IPS-20b (cell line): ENCODE results near the gene TACSTD2.
"Not testable (repeated sequence)": the region's sequence is repeated elsewhere in the genome, so short reads cannot be mapped to it uniquely, and the experiment has no call there.

ENCODE experiments used
- H3K27ac ChIP-seq: one replicate; pipeline ENCODE4 v1.5.1; 2013; ENCODE audit warnings: low read length
- H3K27me3 ChIP-seq: 2 replicates; pipeline ENCODE4 v1.6.1; 2013; ENCODE audit warnings: mild to moderate bottlenecking, low read length, inconsistent platforms; ENCODE audit not compliant: insufficient read depth
- H3K36me3 ChIP-seq: 2 replicates; pipeline ENCODE4 v1.6.1; 2013; ENCODE audit warnings: low read depth, mild to moderate bottlenecking, inconsistent platforms, low read length, moderate library complexity; ENCODE audit not compliant: insufficient read depth
- H3K4me1 ChIP-seq: 2 replicates; pipeline ENCODE4 v1.6.1; 2013; ENCODE audit warnings: mild to moderate bottlenecking, control low read depth, inconsistent platforms, low read length, moderate library complexity; ENCODE audit not compliant: insufficient read depth
- H3K4me3 ChIP-seq: 2 replicates; pipeline ENCODE4 v1.5.1; 2013; ENCODE audit warnings: mild to moderate bottlenecking, low read length, inconsistent platforms
- H3K9ac ChIP-seq: 2 replicates; pipeline ENCODE4 v1.6.1; 2013; ENCODE audit warnings: low read depth, mild to moderate bottlenecking, inconsistent platforms, low read length, moderate library complexity
- H3K9me3 ChIP-seq: 2 replicates; pipeline ENCODE4 v1.6.1; 2013; ENCODE audit warnings: mild to moderate bottlenecking, low read depth, low read length, inconsistent platforms; ENCODE audit not compliant: insufficient read depth

TACSTD2 gene

GRCh38 chr1:58555393-58555792 lies 21.7 kb downstream of the TACSTD2 start:
- H3K36me3 ChIP-seq: no peaks in the 10 kb centered on the region
- H3K9me3 ChIP-seq: no peaks in the 10 kb centered on the region
- no peak overlapping the region for H3K27ac ChIP-seq
- no peaks in the 10 kb centered on the region for H3K27me3 ChIP-seq
- no peak overlapping the region for H3K9ac ChIP-seq
- H3K4me3 ChIP-seq: no peak overlapping the region
- H3K4me1 ChIP-seq: no peaks in the 10 kb centered on the region

GRCh38 chr1:58551186-58552140 lies 25.6 kb downstream of the TACSTD2 start:
- H3K27ac ChIP-seq: no peak overlapping the region

GRCh38 chr1:58549291-58549690 lies 27.8 kb downstream of the TACSTD2 start:
- not testable (repeated sequence) for H3K27ac ChIP-seq, H3K4me1 ChIP-seq, H3K27me3 ChIP-seq, H3K36me3 ChIP-seq, H3K9me3 ChIP-seq, H3K9ac ChIP-seq, H3K4me3 ChIP-seq

More at GRCh38 chr1:58551186-58552140, 25.6 kb downstream of the TACSTD2 start:
- Histone ChIP-seq H3K36me3 (no peaks in the 10 kb centered on the region), H3K9me3 (no peaks in the 10 kb centered on the region), H3K4me3 (no peak overlapping the region), H3K27me3 (no peaks in the 10 kb centered on the region), H3K4me1 (no peaks in the 10 kb centered on the region), H3K9ac (no peak overlapping the region)

- H3K9ac ChIP-seq: no peak overlapping the region
- H3K36me3 ChIP-seq: no peaks in the 10 kb centered on the region
- peaks cover 7% of the 10 kb centered on the region for H3K4me1 ChIP-seq
- H3K9me3 ChIP-seq: no peaks in the 10 kb centered on the region
- H3K27me3 ChIP-seq: no peaks in the 10 kb centered on the region
- H3K4me3 ChIP-seq: no peak overlapping the region
- no peak overlapping the region for H3K27ac ChIP-seq
Measured at GRCh38 chr1:58548371-58548770, 28.7 kb downstream of the TACSTD2 start.

- Histone ChIP-seq H3K4me1 (peaks cover 7% of the 10 kb centered on the region), H3K36me3 (no peaks in the 10 kb centered on the region), H3K27ac (peak within 1 kb of the TSS; percentile 76), H3K4me3 (peak within 1 kb of the TSS; percentile 98), H3K9ac (peak within 1 kb of the TSS; percentile 96), H3K27me3 (no peaks in the 10 kb centered on the region), H3K9me3 (no peaks in the 10 kb centered on the region)
Measured at GRCh38 chr1:58546520-58547308, 30.3 kb downstream of the TACSTD2 start, which contains the start of gene OMA1. Gene OMA1, minus strand, starts transcription at chr1:58546726. Its CDS starts 7,432 bp downstream, at chr1:58539294.

GRCh38 chr1:58545591-58546519 lies 31.2 kb downstream of the TACSTD2 start:
- Histone ChIP-seq H3K27ac (peak overlapping the region; percentile 76), H3K9me3 (no peaks in the 10 kb centered on the region), H3K27me3 (no peaks in the 10 kb centered on the region)

GRCh38 chr1:58543260-58543659 lies 33.8 kb downstream of the TACSTD2 start:
- Histone ChIP-seq H3K27ac (no peak overlapping the region), H3K9ac (no peak overlapping the region), H3K4me3 (no peak overlapping the region), H3K9me3 (no peaks in the 10 kb centered on the region), H3K27me3 (no peaks in the 10 kb centered on the region), H3K4me1 (peaks cover 7% of the 10 kb centered on the region), H3K36me3 (no peaks in the 10 kb centered on the region)

More at GRCh38 chr1:58545591-58546519, 31.2 kb downstream of the TACSTD2 start:
- H3K4me1 ChIP-seq: peaks cover 7% of the 10 kb centered on the region
- H3K4me3 ChIP-seq: peak overlapping the region; percentile 98
- H3K9ac ChIP-seq: peak overlapping the region; percentile 96
- H3K36me3 ChIP-seq: no peaks in the 10 kb centered on the region

- H3K9me3 ChIP-seq: no peaks in the 10 kb centered on the region
- no peaks in the 10 kb centered on the region for H3K4me1 ChIP-seq
- no peaks in the 10 kb centered on the region for H3K27me3 ChIP-seq
- H3K4me3 ChIP-seq: no peak overlapping the region
- H3K9ac ChIP-seq: no peak overlapping the region
- H3K36me3 ChIP-seq: no peaks in the 10 kb centered on the region
- no peak overlapping the region for H3K27ac ChIP-seq
Measured at GRCh38 chr1:58539553-58539952, 37.5 kb downstream of the TACSTD2 start.

- H3K4me3 ChIP-seq: no peak overlapping the region
- no peaks in the 10 kb centered on the region for H3K4me1 ChIP-seq
- no peaks in the 10 kb centered on the region for H3K36me3 ChIP-seq
- no peak overlapping the region for H3K27ac ChIP-seq
- H3K27me3 ChIP-seq: no peaks in the 10 kb centered on the region
- H3K9me3 ChIP-seq: no peaks in the 10 kb centered on the region
- no peak overlapping the region for H3K9ac ChIP-seq
Measured at GRCh38 chr1:58538821-58539220, 38.2 kb downstream of the TACSTD2 start.

GRCh38 chr1:58531842-58532241 lies 45.2 kb downstream of the TACSTD2 start:
- not testable (repeated sequence) for H3K9me3 ChIP-seq, H3K27ac ChIP-seq, H3K4me3 ChIP-seq, H3K4me1 ChIP-seq, H3K9ac ChIP-seq, H3K27me3 ChIP-seq, H3K36me3 ChIP-seq

GRCh38 chr1:58529284-58529683 lies 47.8 kb downstream of the TACSTD2 start:
- Histone ChIP-seq H3K4me3 (no peak overlapping the region), H3K27ac (no peak overlapping the region), H3K9me3 (no peaks in the 10 kb centered on the region), H3K4me1 (no peaks in the 10 kb centered on the region), H3K9ac (no peak overlapping the region), H3K36me3 (0 out of 2 replicates have a peak, but pooled peaks cover 3% of the 10 kb centered on the region), H3K27me3 (no peaks in the 10 kb centered on the region)
